Cardiac fibroblast (primary cell): ENCODE results near the gene TCF4.

ENCODE experiments used
- DNase-seq, 2 donors: peaks; one replicate each; pipeline versions ENCODE4 v3.0.0 to v3.0.0-alpha.2; 2010; ENCODE audit warnings: low read depth in 2 of 2
- H3K4me3 ChIP-seq, 2 donors: replicated peaks in 1 of 2; 1 replicate in 1 of 2; 2 replicates in 1 of 2; pipeline ENCODE4 v1.5.1; 2011; ENCODE audit warnings: low read depth in 2 of 2, low read length in 2 of 2, mild to moderate bottlenecking in 2 of 2, moderate library complexity in 1 of 2
- TF ChIP-seq, protein P1 (sequence below): IDR thresholded peaks from one replicate; pipeline ENCODE4 v1.5.1; 2011; ENCODE audit warnings: low read depth, mild to moderate bottlenecking, low read length, inconsistent platforms

TCF4 gene

DNA sequence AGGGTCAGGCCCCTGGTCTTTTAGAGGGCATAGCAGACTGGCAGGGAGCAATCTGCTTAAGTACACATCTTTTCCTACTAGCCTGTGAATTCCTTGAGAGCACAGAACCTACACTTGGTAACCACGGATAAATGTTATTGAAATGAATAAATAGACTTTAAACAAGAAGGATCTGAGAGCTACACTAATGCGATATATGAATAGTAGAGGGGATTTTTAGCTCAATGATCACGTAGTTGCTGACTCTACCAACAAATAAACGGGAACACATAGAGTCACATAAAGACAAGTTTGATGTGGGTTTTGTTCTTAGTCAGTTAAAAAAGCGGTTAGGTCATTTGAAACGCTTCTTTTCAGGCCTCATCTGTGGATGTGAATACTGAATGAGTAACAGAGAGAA lies 338.4 kb downstream of the TCF4 start:
- TF ChIP-seq, protein P1, sequence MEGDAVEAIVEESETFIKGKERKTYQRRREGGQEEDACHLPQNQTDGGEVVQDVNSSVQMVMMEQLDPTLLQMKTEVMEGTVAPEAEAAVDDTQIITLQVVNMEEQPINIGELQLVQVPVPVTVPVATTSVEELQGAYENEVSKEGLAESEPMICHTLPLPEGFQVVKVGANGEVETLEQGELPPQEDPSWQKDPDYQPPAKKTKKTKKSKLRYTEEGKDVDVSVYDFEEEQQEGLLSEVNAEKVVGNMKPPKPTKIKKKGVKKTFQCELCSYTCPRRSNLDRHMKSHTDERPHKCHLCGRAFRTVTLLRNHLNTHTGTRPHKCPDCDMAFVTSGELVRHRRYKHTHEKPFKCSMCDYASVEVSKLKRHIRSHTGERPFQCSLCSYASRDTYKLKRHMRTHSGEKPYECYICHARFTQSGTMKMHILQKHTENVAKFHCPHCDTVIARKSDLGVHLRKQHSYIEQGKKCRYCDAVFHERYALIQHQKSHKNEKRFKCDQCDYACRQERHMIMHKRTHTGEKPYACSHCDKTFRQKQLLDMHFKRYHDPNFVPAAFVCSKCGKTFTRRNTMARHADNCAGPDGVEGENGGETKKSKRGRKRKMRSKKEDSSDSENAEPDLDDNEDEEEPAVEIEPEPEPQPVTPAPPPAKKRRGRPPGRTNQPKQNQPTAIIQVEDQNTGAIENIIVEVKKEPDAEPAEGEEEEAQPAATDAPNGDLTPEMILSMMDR = no peak
- no peak overlapping the region for H3K4me3 ChIP-seq
- DNase-seq = no peak

DNA sequence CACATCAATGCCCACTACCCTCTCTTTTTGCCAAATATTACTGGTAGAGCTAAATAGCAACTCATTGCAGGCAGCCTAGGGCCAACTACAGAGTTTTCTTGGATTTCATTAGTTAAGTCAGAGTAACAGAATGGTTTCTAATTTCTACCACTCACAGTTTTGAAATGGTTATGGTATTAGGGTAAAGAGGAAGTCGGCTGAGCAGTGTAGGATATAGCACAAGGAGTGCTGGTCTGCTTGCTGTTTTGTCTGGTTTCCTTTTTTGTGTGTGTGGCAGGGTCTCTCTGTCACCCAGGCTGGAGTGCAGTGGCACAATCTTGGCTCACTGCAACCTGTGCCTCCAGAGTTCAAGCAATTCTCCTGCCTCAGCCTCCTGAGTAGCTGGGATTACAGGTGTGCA lies 339.5 kb downstream of the TCF4 start:
- DNase-seq = no peak
- no peak overlapping the region for H3K4me3 ChIP-seq
- TF ChIP-seq, protein P1 = no peak

DNA sequence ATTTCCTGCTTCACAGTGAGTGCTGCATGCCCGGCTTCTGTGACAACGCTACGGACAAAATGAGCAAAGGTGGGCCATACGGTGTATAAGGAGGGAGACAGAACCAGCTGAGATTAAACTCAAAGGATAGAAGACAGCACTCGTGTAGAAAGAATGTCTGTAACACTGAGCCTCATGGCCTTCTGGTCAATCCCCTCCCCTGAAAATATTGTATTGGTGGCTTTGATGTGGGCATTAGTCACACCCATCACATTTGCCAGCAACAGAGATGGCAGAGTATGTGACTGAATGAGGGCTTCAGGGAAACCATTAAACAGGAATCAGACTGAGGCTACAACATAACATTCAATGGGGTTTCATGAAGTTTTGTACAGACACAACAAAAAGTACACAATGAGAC lies 341.0 kb downstream of the TCF4 start:
- DNase-seq = no peak
- TF ChIP-seq, protein P1 = no peak
- no peak overlapping the region for H3K4me3 ChIP-seq

DNA sequence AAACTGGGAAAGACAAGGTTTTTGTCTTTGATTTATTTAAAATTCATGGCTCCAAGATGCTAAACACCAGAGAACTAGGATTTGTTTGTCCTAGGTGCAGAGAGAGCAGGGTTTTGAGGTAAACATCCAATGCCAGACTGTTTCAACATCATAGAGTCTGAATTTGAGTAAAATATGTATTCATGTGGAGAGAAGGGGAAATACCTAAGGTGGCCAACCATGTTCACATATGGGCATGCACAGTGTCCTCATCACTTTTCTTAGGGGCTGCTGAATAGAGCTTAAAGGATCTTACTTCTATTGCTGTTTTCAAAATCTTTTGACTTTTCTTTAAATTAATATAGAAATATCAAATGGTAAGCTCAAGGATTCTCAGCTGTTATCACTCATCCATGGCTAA lies 341.7 kb downstream of the TCF4 start:
- no peak overlapping the region for H3K4me3 ChIP-seq
- DNase-seq = no peak
- TF ChIP-seq, protein P1 = no peak

DNA sequence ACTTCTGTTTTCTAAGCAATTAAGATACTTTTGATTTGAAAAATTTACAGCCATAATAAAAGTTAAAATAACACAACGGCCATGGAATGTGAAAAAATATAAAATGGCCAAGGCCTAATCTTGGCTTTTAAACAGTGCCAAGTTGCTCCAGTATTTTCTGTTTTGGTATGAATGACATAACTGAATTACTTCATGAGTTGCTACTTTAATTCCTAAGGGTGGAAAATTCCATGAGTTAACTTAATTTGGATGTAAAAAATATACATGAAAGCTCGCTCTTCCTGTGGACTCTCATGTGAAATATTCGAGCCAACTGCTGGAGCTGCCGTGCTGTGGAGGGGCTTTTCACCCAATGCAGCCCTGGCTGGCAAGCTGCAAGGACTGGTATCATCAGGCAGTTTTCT lies 342.8 kb downstream of the TCF4 start:
- TF ChIP-seq, protein P1 = no peak

DNA sequence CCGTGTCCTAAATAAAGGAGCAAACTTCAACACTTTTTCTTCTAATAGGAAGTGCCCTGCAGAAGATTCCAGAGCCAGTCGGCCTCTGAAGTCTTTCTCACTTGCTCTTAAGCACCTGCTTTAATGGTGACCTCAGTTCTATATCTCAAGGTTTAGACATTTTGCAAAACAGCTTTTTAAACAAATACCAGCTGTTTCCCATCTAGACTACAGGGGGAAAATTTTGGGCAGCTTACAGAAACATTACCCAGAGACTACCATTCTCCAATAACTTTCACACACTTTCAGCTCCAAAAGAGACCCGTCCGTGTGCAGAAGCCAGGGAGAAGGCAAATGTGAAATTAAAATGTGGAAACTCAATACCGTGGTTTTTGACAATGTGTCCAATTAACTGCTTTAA lies 343.4 kb downstream of the TCF4 start:
- TF ChIP-seq, protein P1 = no peak
- peak in 1 of 2 donors; percentile 52 for DNase-seq
- no peak overlapping the region for H3K4me3 ChIP-seq

More for the DNA sequence above, 342.8 kb downstream of the TCF4 start:
- no peak overlapping the region for H3K4me3 ChIP-seq
- DNase-seq = peak in 1 of 2 donors; percentile 57

DNA sequence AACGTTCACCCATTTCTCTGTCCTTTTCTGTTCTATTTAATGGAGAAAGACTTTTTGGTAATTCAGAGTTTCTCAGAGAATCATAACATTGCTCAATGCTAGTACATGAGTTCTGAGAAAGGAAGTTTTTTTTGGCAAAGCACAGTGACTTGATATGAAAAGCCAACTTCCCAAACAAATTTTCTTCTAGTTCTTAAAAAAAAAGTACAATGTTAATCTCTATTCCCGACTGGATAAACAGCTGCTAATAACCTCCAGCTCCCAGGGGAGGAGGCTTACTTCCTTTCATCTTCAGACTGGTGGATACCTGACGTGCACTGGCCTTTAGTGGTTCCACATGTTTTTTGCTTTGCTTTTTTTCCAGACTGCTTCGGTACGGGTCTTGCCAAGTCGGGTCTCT lies 344.1 kb downstream of the TCF4 start:
- TF ChIP-seq, protein P1 = no peak
- DNase-seq = peak; percentile 76 to 89
- H3K4me3 ChIP-seq = peak overlapping the region in 1 of 2 donors; percentile 13
